SK-N-SH treated with all-trans-retinoic acid at 6 μM for 48 hours (cell line): ENCODE measurements around the gene COL10A1.

Experiments used
- ATAC-seq: fragments of 200-7000 bp; cut with Tn5 transposase; 3 replicates; pipeline ENCODE4 v1.9.1; 2020; ENCODE audit warnings: mild to moderate bottlenecking, moderate library complexity
- ARNTL ChIP-seq: fragments of 450-650 bp; formaldehyde crosslinking; IDR thresholded peaks from 2 replicates; pipeline ENCODE4 v1.5.0; 2020; ENCODE audit warnings: low read depth, mild to moderate bottlenecking, moderate library complexity, borderline replicate concordance
- BACH2 ChIP-seq: fragments of 250-450 bp; sonication (Bioruptor Pico); IDR thresholded peaks from 2 replicates; pipeline ENCODE4 v1.9.0; 2021; ENCODE audit warnings: mild to moderate bottlenecking, borderline replicate concordance
- CREB5 ChIP-seq: fragments of 250-450 bp; sonication (Bioruptor Pico); IDR thresholded peaks from 2 replicates; pipeline ENCODE4 v1.5.1; 2020; ENCODE audit warnings: low read depth, mild to moderate bottlenecking, moderate library complexity
- CSDC2 ChIP-seq: fragments of 250-450 bp; sonication (Bioruptor Pico); IDR thresholded peaks from 2 replicates; pipeline ENCODE4 v1.5.0; 2020; ENCODE audit warnings: mild to moderate bottlenecking, moderate library complexity
- CSRNP3 ChIP-seq: fragments of 250-450 bp; sonication (Bioruptor Pico); IDR thresholded peaks from 2 replicates; pipeline ENCODE4 v1.5.1; 2021; ENCODE audit warnings: mild to moderate bottlenecking, moderate library complexity
- ESRRG ChIP-seq: fragments of 250-450 bp; sonication (Bioruptor Pico); IDR thresholded peaks from 2 replicates; pipeline ENCODE4 v1.6.1; 2021; ENCODE audit warnings: mild to moderate bottlenecking
- GLIS3 ChIP-seq: fragments of 250-450 bp; sonication (Bioruptor Pico); IDR thresholded peaks from 2 replicates; pipeline ENCODE4 v1.5.0; 2020; ENCODE audit warnings: mild to moderate bottlenecking, moderate library complexity
- ISL1 ChIP-seq: fragments of 250-450 bp; sonication (Bioruptor Pico); IDR thresholded peaks from 2 replicates; pipeline ENCODE4 v2.1.2; 2022; ENCODE audit warnings: mild to moderate bottlenecking, moderate library complexity
- OSR1 ChIP-seq: fragments of 250-450 bp; sonication (Bioruptor Pico); IDR thresholded peaks from 2 replicates; pipeline ENCODE4 v1.8.0; 2022; ENCODE audit warnings: moderate library complexity, mild to moderate bottlenecking, inconsistent platforms
- PATZ1 ChIP-seq: fragments of 250-450 bp; sonication (Bioruptor Pico); IDR thresholded peaks from 2 replicates; pipeline ENCODE4 v1.8.0; 2020; ENCODE audit warnings: mild to moderate bottlenecking, moderate library complexity, borderline replicate concordance
- POU6F1 ChIP-seq: fragments of 250-450 bp; sonication (Bioruptor Pico); IDR thresholded peaks from 2 replicates; pipeline ENCODE4 v1.8.0; 2021; ENCODE audit warnings: low read depth, mild to moderate bottlenecking, moderate library complexity, borderline replicate concordance
- PPARA ChIP-seq: fragments of 250-450 bp; sonication (Bioruptor Pico); IDR thresholded peaks from 2 replicates; pipeline ENCODE4 v1.5.0; 2020; ENCODE audit warnings: mild to moderate bottlenecking, borderline replicate concordance
- SNAI2 ChIP-seq: fragments of 250-450 bp; sonication (Bioruptor Pico); IDR thresholded peaks from 2 replicates; pipeline ENCODE4 v1.5.0; 2020; ENCODE audit warnings: mild to moderate bottlenecking, moderate library complexity
- TCF4 ChIP-seq: fragments of 250-450 bp; sonication (Bioruptor Pico); IDR thresholded peaks from 2 replicates; pipeline ENCODE4 v1.8.0; 2021; ENCODE audit warnings: mild to moderate bottlenecking, moderate library complexity, borderline replicate concordance
- TOX ChIP-seq: fragments of 250-450 bp; sonication (Bioruptor Pico); IDR thresholded peaks from 2 replicates; pipeline ENCODE4 v1.8.0; 2021; ENCODE audit warnings: mild to moderate bottlenecking, moderate library complexity, borderline replicate concordance
- TSHZ2 ChIP-seq: fragments of 250-450 bp; sonication (Bioruptor Pico); IDR thresholded peaks from 2 replicates; pipeline ENCODE4 v1.5.0; 2020; ENCODE audit warnings: mild to moderate bottlenecking, moderate library complexity
- ZC3H10 ChIP-seq: fragments of 250-450 bp; sonication (Bioruptor Pico); IDR thresholded peaks from 2 replicates; pipeline ENCODE4 v1.5.1; 2021; ENCODE audit warnings: mild to moderate bottlenecking, moderate library complexity
- ZFP3 ChIP-seq: fragments of 250-450 bp; sonication (Bioruptor Pico); IDR thresholded peaks from 2 replicates; pipeline ENCODE4 v1.5.0; 2020; ENCODE audit warnings: mild to moderate bottlenecking, moderate library complexity
- ZFP30 ChIP-seq: fragments of 450-650 bp; formaldehyde crosslinking; IDR thresholded peaks from 2 replicates; pipeline ENCODE4 v1.5.0; 2022; ENCODE audit warnings: mild to moderate bottlenecking, moderate library complexity
- ZNF565 ChIP-seq: fragments of 450-650 bp; formaldehyde crosslinking; conservative IDR thresholded peaks from 2 replicates; pipeline ENCODE4 v1.5.0; 2020; ENCODE audit warnings: low read depth, mild to moderate bottlenecking, moderate library complexity
- ZNF70 ChIP-seq: fragments of 450-650 bp; formaldehyde crosslinking; IDR thresholded peaks from 2 replicates; pipeline ENCODE4 v1.5.0; 2020; ENCODE audit warnings: mild to moderate bottlenecking, moderate library complexity
- ZNF8 ChIP-seq: fragments of 450-650 bp; formaldehyde crosslinking; IDR thresholded peaks from 2 replicates; pipeline ENCODE4 v1.5.0; 2020; ENCODE audit warnings: mild to moderate bottlenecking, moderate library complexity

The COL10A1 gene

GRCh38 chr6:116102873-116103272, 23.1 kb downstream of the COL10A1 start:
- no peak for ATAC-seq
- TF ChIP-seq TSHZ2 (CRISPR knock-in tag) (no peak), BACH2 (CRISPR knock-in tag) (no peak), CSDC2 (CRISPR knock-in tag) (no peak), PPARA (CRISPR knock-in tag) (no peak), GLIS3 (no peak), SNAI2 (CRISPR knock-in tag) (no peak), ESRRG (CRISPR knock-in tag) (no peak), OSR1 (CRISPR knock-in tag) (no peak), ZNF70 (CRISPR knock-in tag) (no peak), CSRNP3 (no peak)

GRCh38 chr6:116101790-116102189, 24.1 kb downstream of the COL10A1 start:
- TF ChIP-seq ZFP30 (CRISPR knock-in tag) (no peak), TCF4 (CRISPR knock-in tag) (no peak), CREB5 (CRISPR knock-in tag) (no peak), OSR1 (CRISPR knock-in tag) (no peak), ESRRG (CRISPR knock-in tag) (no peak), CSDC2 (CRISPR knock-in tag) (no peak), PPARA (CRISPR knock-in tag) (no peak)
- no peak for ATAC-seq

GRCh38 chr6:116101302-116101718, 24.6 kb downstream of the COL10A1 start:
- no peak for TF ChIP-seq ZNF70 (CRISPR knock-in tag)
- no peak for TF ChIP-seq ISL1 (CRISPR knock-in tag)
- TF ChIP-seq CSRNP3 = no peak
- TF ChIP-seq ZNF8 (CRISPR knock-in tag) = no peak
- TF ChIP-seq POU6F1 = no peak
- no peak for TF ChIP-seq OSR1 (CRISPR knock-in tag)
- TF ChIP-seq ZFP3 (CRISPR knock-in tag) = no peak
- TF ChIP-seq ARNTL (CRISPR knock-in tag) = no peak
- TF ChIP-seq ZC3H10 = no peak
- no peak for TF ChIP-seq TCF4 (CRISPR knock-in tag)
- no peak for TF ChIP-seq CREB5 (CRISPR knock-in tag)
- TF ChIP-seq ZNF565 (CRISPR knock-in tag) = no peak
- no peak for TF ChIP-seq SNAI2 (CRISPR knock-in tag)
- TF ChIP-seq TOX = no peak
- no peak for TF ChIP-seq PATZ1 (CRISPR knock-in tag)
- no peak for TF ChIP-seq ESRRG (CRISPR knock-in tag)
- no peak for TF ChIP-seq CSDC2 (CRISPR knock-in tag)
- ATAC-seq = peak; percentile 20
